Measurements from ENCODE around the gene PEX3. TPM values are rescaled to one million over a fixed set of nuclear protein-coding genes. Genes with fewer than 3 reads are reported as not detected.

PEX3 gene
- total RNA-seq, 1 experiment from 2014 or later = 17.9 TPM

DNA sequence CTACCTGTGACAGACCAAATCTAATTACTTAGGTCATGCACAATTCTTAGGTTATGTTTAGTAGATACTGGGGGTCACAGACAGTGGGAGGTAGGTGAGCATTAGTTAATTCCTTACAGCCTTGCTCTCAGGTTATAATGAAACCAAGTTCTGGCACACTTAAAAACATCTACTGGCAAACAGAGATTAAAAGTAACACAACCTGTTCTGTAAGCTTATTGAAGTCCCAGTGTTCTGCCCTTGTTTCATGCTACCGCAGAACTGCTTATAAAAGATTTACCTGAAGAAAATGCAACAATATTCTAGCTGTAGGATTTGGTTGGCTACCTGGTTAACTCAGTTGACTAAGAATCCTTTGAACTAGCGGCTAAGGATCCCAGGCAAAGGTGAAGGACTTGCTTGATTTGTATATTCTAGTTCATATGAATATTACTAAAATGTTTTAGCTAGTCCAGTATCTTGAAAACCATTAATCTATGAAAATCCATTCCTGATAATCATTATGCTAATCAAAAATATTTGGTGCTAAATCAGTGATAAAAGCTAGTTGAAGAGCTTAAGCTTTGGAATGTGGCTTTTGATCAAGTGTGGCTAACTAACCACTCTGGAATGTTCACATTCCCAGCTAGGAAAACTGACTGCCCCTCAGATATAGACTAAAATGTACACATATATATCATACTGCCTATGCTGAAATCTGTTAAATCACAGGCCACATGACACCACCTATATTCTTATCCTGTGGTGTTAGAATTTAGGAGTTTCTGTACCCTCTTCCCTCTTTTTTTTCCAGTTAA lies 7.2 kb downstream of the PEX3 start:
- Histone ChIP-seq H3T11ph (ENCODE audit: low read length) (no peak overlapping the region), H3K79me1 (ENCODE audit: insufficient read depth, low read depth, low read length, poor library complexity, severe bottlenecking) (no peaks in the 10 kb centered on the region), H3K23ac (ENCODE audit: insufficient read length, low read depth, low read length) (no peak overlapping the region), H2BK5ac (ENCODE audit: insufficient read length, low read length) (no peak overlapping the region), H4K91ac (ENCODE audit: insufficient read length, low read depth, low read length) (no peak overlapping the region), H3K14ac (ENCODE audit: insufficient read depth, low read length) (no peak overlapping the region), H2BK12ac (ENCODE audit: insufficient read length, low read depth, low read length) (no peak overlapping the region), H3K4me2 (ENCODE audit: insufficient read depth, insufficient read length, low read length) (no peak overlapping the region), H2AFZ (ENCODE audit: low read length) (no peak overlapping the region), H3K27me3 (ENCODE audit: insufficient read depth, low read length) (no peaks in the 10 kb centered on the region), H2BK15ac (ENCODE audit: low read depth, low read length) (no peak overlapping the region), H3K27ac (ENCODE audit: insufficient read length, low read depth, low read length) (no peak overlapping the region), H3K79me2 (ENCODE audit: insufficient read depth, low read length) (no peaks in the 10 kb centered on the region), H3K56ac (ENCODE audit: insufficient read length, low read depth, low read length) (no peak overlapping the region), H2BK120ac (ENCODE audit: low read depth, low read length, poor library complexity, severe bottlenecking) (no peak overlapping the region), H3K18ac (ENCODE audit: insufficient read length, low read depth, low read length) (no peak overlapping the region), H3K9ac (ENCODE audit: extremely low read depth, insufficient read length, low read length) (no peak overlapping the region), H3K23me2 (ENCODE audit: insufficient read length, low read depth, low read length, poor library complexity, severe bottlenecking) (no peaks in the 10 kb centered on the region), H4K20me1 (ENCODE audit: control insufficient read depth, insufficient read depth, insufficient read length) (no peaks in the 10 kb centered on the region), H2AK5ac (ENCODE audit: insufficient read length, low read length) (no peak overlapping the region), H3K9me3 (ENCODE audit: control insufficient read depth, low read depth, low read length) (no peaks in the 10 kb centered on the region), H4K5ac (ENCODE audit: insufficient read length, low read depth, low read length) (no peak overlapping the region), H4K8ac (replicated peaks; ENCODE audit: insufficient read length, low read depth, low read length) (no peak overlapping the region), H3K4ac (ENCODE audit: low read depth, low read length) (no peak overlapping the region), H3K4me1 (ENCODE audit: insufficient read depth, low read length) (no peaks in the 10 kb centered on the region), H2BK20ac (ENCODE audit: low read depth, low read length, poor library complexity, severe bottlenecking) (no peak overlapping the region)
- no peak overlapping the region for H3K27ac Mint-ChIP-seq
- DNase-seq = no peak
- H3K27me3 Mint-ChIP-seq (ENCODE audit: low read depth) = no peaks in the 10 kb centered on the region
- WGBS (ENCODE audit: extremely low coverage, insufficient read length, low lambda C conversion rate) = no CpG with 5 or more reads among the region's 2 CpGs
- peaks cover 2 to 6% (median 4%) of the 10 kb centered on the region in 3 experiments; a peak in 2 of 7 replicates for H3K36me3 Mint-ChIP-seq (ENCODE audit: insufficient read depth in 1 of 3, low read depth in 3 of 3)
- H3K4me1 Mint-ChIP-seq = no peaks in the 10 kb centered on the region
- no peak for TF ChIP-seq CTCF (conservative IDR thresholded peaks at IDR 0.05)
- no peaks in the 10 kb centered on the region for H3K9me3 Mint-ChIP-seq
- no peak overlapping the region for H3K4me3 Mint-ChIP-seq
